Esophagus squamous epithelium (tissue), 5 donors: ENCODE measurements around the gene REEP1. TPM values are rescaled to one million over a fixed set of nuclear protein-coding genes. Genes with fewer than 3 reads are reported as not detected.

Experiments
- DNase-seq: peaks from one replicate; lab custom pipeline; 2025; lab: John Stamatoyannopoulos, UW
- H3K27ac ChIP-seq, 4 donors: fragments of 200-600 bp; sonication (generic); one replicate each; pipeline ENCODE4 v1.5.1; 2016 to 2019; ENCODE audit warnings: mild to moderate bottlenecking in 1 of 4
- H3K27me3 ChIP-seq, 4 donors: fragments of 200-600 bp; sonication (generic); 1 replicate in 3 of 4; 2 replicates in 1 of 4; pipeline versions ENCODE4 v1.5.1 to v1.6.0; 2017 to 2021; ENCODE audit warnings: antibody characterized with exemption in 1 of 4
- H3K36me3 ChIP-seq, 3 donors: fragments of 200-600 bp; sonication (generic); one replicate each; pipeline ENCODE4 v1.5.1; 2016 to 2019
- H3K4me1 ChIP-seq, 3 donors: fragments of 200-600 bp; sonication (generic); one replicate each; pipeline ENCODE4 v1.5.1; 2017 to 2019
- H3K4me3 ChIP-seq, 4 donors: fragments of 200-600 bp; sonication (generic); 1 replicate in 3 of 4; 2 replicates in 1 of 4; pipeline ENCODE4 v1.5.1; 2016 to 2019; ENCODE audit warnings: mild to moderate bottlenecking in 2 of 4, moderate library complexity in 1 of 4
- H3K9me3 ChIP-seq, 3 donors: fragments of 200-600 bp; sonication (generic); one replicate each; pipeline ENCODE4 v1.5.1; 2016 to 2019
- CTCF ChIP-seq, 6 experiments: fragments of 450-650 bp in 4 of 6; fragments of 200-600 bp in 2 of 6; sonication (generic) in 2 of 6; IDR thresholded peaks; one replicate each; pipeline ENCODE4 v1.5.1; 2016 to 2019; ENCODE audit warnings: antibody characterized with exemption in 6 of 6, mild to moderate bottlenecking in 4 of 6, moderate library complexity in 4 of 6
- POLR2A ChIP-seq, 4 donors: fragments of 450-650 bp; IDR thresholded peaks; one replicate each; pipeline ENCODE4 v1.6.1; 2017; ENCODE audit warnings: antibody characterized with exemption in 4 of 4, mild to moderate bottlenecking in 4 of 4, moderate library complexity in 3 of 4
- WGBS, 2 donors: methylation state at CpG; one replicate each; pipeline ENCODE4 v1.1.5; 2018; 5-methylcytosine and 5-hydroxymethylcytosine counted together
- intact Hi-C: fragments of 100-400 bp; cut with DNase I; formaldehyde crosslinking; loops from one replicate; pipeline ENCODE4 v1.15.0; 2022
- total RNA-seq, 4 donors: library from RNA; depleted of rRNA; stranded (reverse); fragments of >200 nt; gene quantifications; one replicate each; pipeline ENCODE4 v1.1.0, GENCODE V29; 2016
- donor health status: DM: yes; HTN: yes; CAD: no.

Gene REEP1
- total RNA-seq, 4 donors from 2014 or later = 0.83 to 10.3 (median 2.0) TPM

DNA sequence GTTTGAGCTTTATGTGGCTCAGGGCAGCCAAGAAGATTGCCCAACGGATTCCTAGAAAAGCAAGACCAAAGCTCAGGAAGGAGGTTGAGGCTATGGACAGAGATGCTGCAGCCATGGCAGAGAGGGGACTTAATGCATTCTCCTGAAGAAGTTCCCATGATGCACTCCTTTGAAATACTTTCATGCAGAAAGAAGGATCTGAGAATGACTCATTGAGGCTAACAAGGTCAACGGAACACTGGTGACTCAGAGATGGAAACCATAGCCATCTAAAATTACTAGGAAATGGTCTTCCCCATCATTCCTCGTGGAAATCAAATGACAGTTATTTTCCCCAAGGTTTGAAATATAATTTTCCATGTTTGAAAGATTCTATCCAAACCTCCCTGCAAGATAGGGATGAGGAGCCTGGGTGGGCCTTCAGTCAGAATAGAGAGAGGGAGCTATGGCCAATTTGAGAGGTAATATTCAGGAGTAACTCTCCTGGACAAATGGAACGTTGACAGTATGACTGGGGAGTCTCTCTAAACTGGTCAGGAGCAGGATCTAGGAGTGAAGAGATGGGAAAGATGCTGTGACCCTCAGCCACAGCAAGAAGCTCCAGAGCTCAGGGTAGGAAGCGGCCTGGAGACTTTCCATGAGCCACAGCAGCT, 63.0 kb downstream of the REEP1 start:
- Histone ChIP-seq H3K36me3 (no peaks in the 10 kb centered on the region), H3K27me3 (no peaks in the 10 kb centered on the region), H3K9me3 (peaks cover 0 to 22% (median 16%) of the 10 kb centered on the region in 3 donors), H3K27ac (no peak overlapping the region), H3K4me1 (peaks cover 0 to 9% (median 0%) of the 10 kb centered on the region in 3 donors), H3K4me3 (no peak overlapping the region)
- intact Hi-C loops = no loop called here
- no peak for DNase-seq
- TF ChIP-seq POLR2A (IDR thresholded peaks at IDR 0.05) = no peak
- TF ChIP-seq CTCF (IDR thresholded peaks at IDR 0.05) = no peak
- 48% methylated on average over 5 of the region's 5 CpGs for WGBS, 2 donors

- Histone ChIP-seq H3K4me3 (no peak overlapping the region), H3K9me3 (peaks cover 0 to 22% (median 16%) of the 10 kb centered on the region in 3 donors), H3K36me3 (no peaks in the 10 kb centered on the region), H3K4me1 (peaks cover 0 to 8% (median 0%) of the 10 kb centered on the region in 3 donors), H3K27ac (no peak overlapping the region), H3K27me3 (no peaks in the 10 kb centered on the region)
- TF ChIP-seq CTCF (IDR thresholded peaks at IDR 0.05) (no peak), POLR2A (IDR thresholded peaks at IDR 0.05) (no peak)
- intact Hi-C loops = no loop called here
- DNase-seq = no peak
- 77 to 79% methylated on average over 2 of the region's 2 CpGs for whole genome bisulfite sequencing, 2 donors
Observed at GRCh38 chr2:86272111-86272510, 65.3 kb downstream of the REEP1 start.

- TF ChIP-seq CTCF (IDR thresholded peaks at IDR 0.05) (no peak), POLR2A (IDR thresholded peaks at IDR 0.05) (no peak)
- H3K4me3 ChIP-seq = no peak overlapping the region
- intact Hi-C loops = no loop called here
- H3K27me3 ChIP-seq = no peaks in the 10 kb centered on the region
- peaks cover 0 to 22% (median 16%) of the 10 kb centered on the region in 3 donors for H3K9me3 ChIP-seq
- no peak for DNase-seq
- no peak overlapping the region for H3K27ac ChIP-seq
- H3K36me3 ChIP-seq = no peaks in the 10 kb centered on the region
- H3K4me1 ChIP-seq = peaks cover 0 to 8% (median 0%) of the 10 kb centered on the region in 3 donors
Observed at GRCh38 chr2:86271248-86271647, 66.2 kb downstream of the REEP1 start.

DNA sequence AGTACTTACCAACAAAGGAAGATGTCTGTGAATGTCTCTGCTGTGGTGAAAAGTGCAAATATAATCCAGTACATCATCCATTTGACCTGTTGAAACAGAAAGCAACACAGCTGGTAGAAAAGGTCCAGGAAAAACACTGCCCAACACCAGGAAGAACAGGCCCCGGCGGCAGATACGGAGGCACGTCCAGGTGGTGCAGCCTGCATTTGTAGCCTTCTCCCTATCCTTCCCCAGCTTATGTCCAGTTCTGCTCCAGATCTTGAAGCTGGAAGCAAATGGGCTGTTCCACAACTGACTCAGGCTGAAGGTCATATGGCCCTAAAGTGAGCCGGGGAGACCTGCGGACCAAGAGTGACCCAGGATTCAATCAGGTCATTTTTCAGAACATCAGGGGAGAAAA, 73.5 kb downstream of the REEP1 start:
- no peak for TF ChIP-seq CTCF (IDR thresholded peaks at IDR 0.05)
- no peak for TF ChIP-seq POLR2A (IDR thresholded peaks at IDR 0.05)
- Histone ChIP-seq H3K4me1 (no peaks in the 10 kb centered on the region), H3K27ac (no peak overlapping the region), H3K9me3 (no peaks in the 10 kb centered on the region), H3K4me3 (no peak overlapping the region), H3K36me3 (no peaks in the 10 kb centered on the region), H3K27me3 (no peaks in the 10 kb centered on the region)
- DNase-seq = no peak
- intact Hi-C loops = no loop called here
- 88 to 100% methylated on average over 1 to 5 of the region's 6 CpGs for WGBS, 2 donors

- no peak overlapping the region for H3K27ac ChIP-seq
- 83 to 95% methylated on average over 2 of the region's 2 CpGs for WGBS, 2 donors
- no peak for DNase-seq
Observed at GRCh38 chr2:86260978-86261377, 76.4 kb downstream of the REEP1 start.

More at GRCh38 chr2:86260978-86261377, 76.4 kb downstream of the REEP1 start:
- Histone ChIP-seq H3K36me3 (no peaks in the 10 kb centered on the region), H3K4me3 (no peak overlapping the region), H3K27me3 (no peaks in the 10 kb centered on the region), H3K4me1 (peaks cover 0 to 16% (median 0%) of the 10 kb centered on the region in 3 donors), H3K9me3 (no peaks in the 10 kb centered on the region)
- TF ChIP-seq POLR2A (IDR thresholded peaks at IDR 0.05) = no peak
- no peak for TF ChIP-seq CTCF (IDR thresholded peaks at IDR 0.05)
- intact Hi-C loops = no loop called here
